Fibroblast of pulmonary artery (primary cell): ENCODE measurements around the gene TRIP6.
"Not testable (repeated sequence)": the region's sequence is repeated elsewhere in the genome, so short reads cannot be mapped to it uniquely, and the experiment has no call there.

Experiments
- DNase-seq: peaks from one replicate; pipeline ENCODE4 v3.0.0-alpha.2; 2010; ENCODE audit warnings: low read depth
- H3K4me3 ChIP-seq: replicated peaks from 2 replicates; pipeline ENCODE4 v1.5.1; 2011; ENCODE audit warnings: low read depth, mild to moderate bottlenecking, control low read depth, low read length, moderate library complexity
- CTCF ChIP-seq: IDR thresholded peaks from 2 replicates; pipeline ENCODE4 v1.5.1; 2011; ENCODE audit warnings: mild to moderate bottlenecking, control low read depth, low read length, inconsistent platforms; ENCODE audit errors: missing control alignments

The TRIP6 gene

GRCh38 chr7:100839361-100839760 is 27.8 kb upstream of the TRIP6 start:
- no peak overlapping the region for H3K4me3 ChIP-seq
- DNase-seq: no peak
- no peak for TF ChIP-seq CTCF

- no peak for TF ChIP-seq CTCF
- H3K4me3 ChIP-seq: no peak overlapping the region
- DNase-seq: no peak
These were observed 26.6 kb upstream of the TRIP6 start for GRCh38 chr7:100840470-100841100.

GRCh38 chr7:100847360-100847759 is 19.8 kb upstream of the TRIP6 start:
- H3K4me3 ChIP-seq: no peak overlapping the region
- no peak for DNase-seq
- TF ChIP-seq CTCF: no peak

- peak; percentile 82 for TF ChIP-seq CTCF
- DNase-seq: peak; percentile 89
- H3K4me3 ChIP-seq: peak within 1 kb of the TSS; percentile 80
These were observed 14.9 kb upstream of the TRIP6 start, which contains the start of gene SLC12A9 for GRCh38 chr7:100852048-100852872. Gene SLC12A9 (plus strand): TSS chr7:100852713. CDS start chr7:100854198, 1,485 bp downstream.

- H3K4me3 ChIP-seq: no peak overlapping the region
- no peak for TF ChIP-seq CTCF
- no peak for DNase-seq
These were observed 12.9 kb upstream of the TRIP6 start for GRCh38 chr7:100854146-100854895.

GRCh38 chr7:100854899-100855298 is 12.3 kb upstream of the TRIP6 start:
- not testable (repeated sequence) for H3K4me3 ChIP-seq, DNase-seq

GRCh38 chr7:100855515-100855914 is 11.7 kb upstream of the TRIP6 start:
- no peak for TF ChIP-seq CTCF
- no peak overlapping the region for H3K4me3 ChIP-seq
- no peak for DNase-seq
